CD4-positive, alpha-beta T cell treated with Interferon gamma for 1 hour (primary cell): Measurements from ENCODE around the gene ZNF839.
"Not testable (repeated sequence)": the region's sequence is repeated elsewhere in the genome, so short reads cannot be mapped to it uniquely, and the experiment has no call there.

ENCODE experiments used
- DNase-seq: peaks from one replicate; pipeline ENCODE4 v3.0.0-alpha.2; 2020

ZNF839 gene

DNA sequence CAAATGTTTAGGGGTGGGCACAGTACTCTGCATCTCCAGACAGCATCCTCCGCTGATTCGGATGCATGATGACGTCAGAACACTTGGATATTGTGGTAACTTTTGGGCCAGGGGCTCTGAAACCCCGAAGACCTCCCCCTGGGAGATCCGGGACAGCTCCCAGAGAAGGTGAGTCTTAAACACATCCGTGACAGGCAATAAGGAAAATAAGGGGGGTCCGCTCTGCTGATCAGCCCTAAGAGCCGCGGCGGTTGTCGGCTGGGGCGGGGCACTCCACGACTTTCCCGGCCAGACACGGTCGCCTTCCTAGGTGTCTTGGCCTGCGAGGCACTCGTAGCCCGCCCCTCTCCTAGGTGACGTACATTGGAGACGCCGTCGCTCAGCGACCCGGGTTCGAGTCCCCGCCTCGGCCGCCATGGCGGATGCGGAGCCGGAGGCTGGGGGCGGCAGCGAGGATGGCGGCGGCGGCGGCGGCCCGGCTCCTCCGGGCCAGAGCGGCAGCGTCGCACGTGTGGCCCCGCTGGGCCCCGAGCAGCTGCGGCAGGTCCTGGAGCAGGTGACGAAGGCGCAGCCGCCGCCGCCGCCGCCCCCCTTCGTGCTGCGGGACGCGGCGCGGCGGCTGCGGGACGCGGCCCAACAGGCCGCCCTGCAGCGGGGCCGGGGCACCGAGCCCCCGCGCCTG, at the start of gene ZNF839:
Gene ZNF839, plus strand, starts transcription at position 396 of the 682 bp plus-strand sequence. Its CDS starts 20 bp downstream, at position 416.
- DNase-seq: peak; percentile 92

DNA sequence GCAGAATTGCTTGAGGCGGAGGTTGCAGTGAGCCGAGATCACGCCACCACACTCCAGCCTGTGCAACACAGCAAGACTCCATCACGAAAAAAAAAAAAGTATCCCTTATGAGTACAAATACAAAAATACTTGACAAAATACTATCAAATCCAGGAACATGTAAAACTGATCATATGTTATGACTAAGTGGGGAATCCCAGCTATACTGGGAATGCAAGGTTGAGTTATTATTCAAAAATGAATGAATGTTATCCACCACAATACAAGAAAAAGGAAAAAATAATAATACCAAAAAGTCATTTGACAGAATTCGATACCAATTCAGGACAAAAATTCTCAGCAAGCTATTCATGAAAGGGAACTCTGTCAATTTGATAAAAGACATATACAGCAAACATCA, 47.2 kb upstream of the ZNF839 start:
- no peak for DNase-seq

DNA sequence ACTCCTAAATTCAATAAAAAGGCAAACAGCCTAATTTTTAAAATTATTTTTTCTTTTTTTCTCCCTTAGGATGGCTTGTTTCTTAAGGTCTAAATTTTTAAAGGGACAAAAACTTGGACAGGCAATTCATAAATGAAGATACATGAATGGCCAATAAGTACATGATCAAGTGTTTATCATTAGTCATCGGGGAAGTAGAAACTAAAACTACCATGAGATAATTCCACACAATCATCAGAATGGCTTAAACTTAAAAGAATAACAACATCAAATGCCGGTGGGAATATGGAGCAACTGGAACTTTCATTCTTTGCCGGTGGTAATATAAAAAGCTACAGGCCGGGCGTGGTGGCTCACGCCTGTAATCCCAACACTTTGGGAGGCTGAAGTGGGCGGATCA, 43.7 kb upstream of the ZNF839 start:
- DNase-seq: no peak

DNA sequence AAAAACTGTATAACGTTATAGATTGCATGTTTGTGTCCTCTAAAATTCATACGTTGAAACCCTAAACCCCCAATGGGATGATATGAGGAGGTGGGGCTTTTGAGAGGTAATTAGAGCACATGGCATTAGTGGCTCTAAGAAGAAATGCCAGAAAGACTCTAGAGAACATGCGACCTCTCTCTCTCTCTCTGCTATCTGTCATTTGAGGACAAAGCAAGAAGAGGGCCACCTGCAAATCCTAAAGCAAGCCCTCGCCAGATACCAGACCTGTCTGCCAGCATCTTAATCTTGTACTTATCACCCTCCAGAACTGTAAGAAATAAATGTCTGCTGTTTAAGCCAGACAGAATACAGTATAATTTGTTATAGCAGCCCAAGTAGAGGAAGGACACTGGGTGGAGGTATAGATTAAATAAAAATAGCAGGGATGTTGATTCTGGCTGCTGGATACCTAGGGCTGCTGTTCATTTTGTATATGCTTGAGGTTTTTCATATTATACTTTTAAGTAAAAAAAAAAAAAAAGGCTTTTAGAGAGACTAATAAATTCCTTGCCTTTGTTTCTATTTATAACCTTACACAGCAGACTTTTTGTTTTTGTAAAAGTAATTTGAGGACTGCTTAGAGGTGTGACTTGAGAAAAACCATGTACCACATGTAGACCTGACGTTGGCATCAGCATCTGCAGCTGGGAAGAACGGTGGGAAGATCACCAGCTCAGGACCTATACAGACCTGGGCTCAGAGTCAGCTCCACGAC, 41.5 kb upstream of the ZNF839 start:
- DNase-seq: no peak

GRCh38 chr14:102278631-102278935, 41.0 kb upstream of the ZNF839 start:
- DNase-seq: no peak

GRCh38 chr14:102279282-102279681, 40.3 kb upstream of the ZNF839 start:
- no peak for DNase-seq

DNA sequence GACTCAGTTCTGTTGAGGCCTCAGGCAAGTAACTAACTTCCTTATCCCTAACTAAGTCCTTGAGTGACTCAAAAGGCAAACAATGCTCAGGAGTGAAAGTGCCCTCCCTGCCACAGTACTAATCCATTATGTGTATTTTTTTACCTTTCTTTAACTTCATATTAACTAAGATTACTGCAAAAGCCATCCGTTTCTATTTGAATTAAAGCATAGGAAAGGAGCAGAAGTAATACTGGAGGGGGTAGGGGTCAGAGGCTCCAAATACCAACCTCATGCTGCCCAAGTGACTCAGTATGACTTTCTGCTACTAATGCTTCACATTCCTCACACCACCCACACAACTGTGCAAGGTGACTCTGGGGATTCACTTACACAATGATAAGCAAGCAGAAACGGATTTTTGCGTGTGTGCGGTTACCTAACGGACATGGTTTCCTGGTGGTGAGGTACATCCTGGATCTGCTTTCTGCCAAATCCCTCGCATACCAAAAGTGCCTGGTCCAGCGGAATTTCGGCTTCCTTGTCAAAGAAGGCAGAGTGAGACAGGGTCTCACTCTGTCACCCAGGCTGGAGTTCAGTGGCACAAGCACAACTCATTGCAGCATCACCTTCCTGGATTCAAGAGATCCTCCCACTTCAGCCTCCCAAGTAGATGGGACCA, 39.7 kb upstream of the ZNF839 start:
- DNase-seq: no peak

- no peak for DNase-seq
Measured at GRCh38 chr14:102280376-102280962, 39.1 kb upstream of the ZNF839 start.

- no peak for DNase-seq
Measured at GRCh38 chr14:102282751-102283465, 36.6 kb upstream of the ZNF839 start.

GRCh38 chr14:102283631-102284129, 35.9 kb upstream of the ZNF839 start:
- no peak for DNase-seq

- no peak for DNase-seq
Measured at GRCh38 chr14:102285106-102285505, 34.4 kb upstream of the ZNF839 start.

GRCh38 chr14:102288139-102288538, 31.4 kb upstream of the ZNF839 start:
- DNase-seq: no peak

DNA sequence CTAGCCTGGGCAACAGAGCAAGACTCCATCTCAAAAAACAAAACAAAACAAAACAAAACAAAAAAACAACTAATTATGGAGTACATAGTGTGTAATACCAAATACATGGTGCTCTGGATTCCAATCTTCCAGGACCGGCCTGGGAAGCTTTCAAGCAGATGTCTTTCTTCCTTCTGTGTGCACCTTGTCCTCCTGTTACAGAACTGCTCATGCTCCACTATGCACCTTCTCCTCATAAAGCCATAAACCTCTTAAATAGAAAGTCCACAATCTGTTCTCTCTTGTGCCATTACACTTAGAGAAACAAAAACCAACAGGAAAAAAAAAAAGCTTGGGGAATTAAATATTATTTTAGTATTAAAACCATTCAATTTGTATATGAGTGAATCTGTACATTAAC, 27.1 kb upstream of the ZNF839 start:
- no peak for DNase-seq

DNA sequence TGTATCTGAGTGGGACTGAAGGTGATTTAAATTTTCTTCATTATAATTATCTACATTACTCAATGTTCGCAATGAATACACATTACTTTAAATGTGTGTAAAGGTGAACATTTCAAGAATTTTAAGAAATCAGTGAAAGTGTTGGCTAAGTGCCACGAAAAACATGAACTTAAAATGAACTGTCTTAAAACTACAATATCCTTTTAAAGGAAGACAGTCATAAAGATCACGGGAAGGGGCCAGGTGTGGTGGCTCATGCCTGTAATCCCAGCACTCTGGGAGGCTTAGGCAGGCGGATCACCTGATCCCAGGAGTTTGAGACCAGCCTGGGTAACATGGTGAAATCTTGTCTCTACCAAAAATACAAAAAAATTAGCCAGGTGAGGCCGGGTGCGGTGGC, 25.8 kb upstream of the ZNF839 start:
- no peak for DNase-seq

DNA sequence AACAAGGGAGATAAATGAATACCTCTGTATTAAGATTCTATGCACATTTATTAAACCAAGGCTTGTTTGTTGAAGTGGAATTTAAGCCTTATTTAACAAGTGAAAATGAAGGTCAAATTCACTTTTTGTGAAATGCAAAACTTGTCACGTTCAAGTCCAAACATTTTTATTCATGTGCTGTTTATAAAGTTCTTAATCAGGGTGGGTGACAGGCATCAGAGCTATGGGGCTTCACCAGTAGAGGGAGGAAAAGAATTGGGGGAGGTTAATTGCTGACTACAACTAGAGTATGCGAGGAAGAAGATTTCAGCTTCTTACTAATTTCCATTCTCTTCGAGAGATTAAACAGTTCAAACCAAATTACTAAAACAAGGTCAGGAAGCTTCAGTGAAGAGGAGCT, 24.3 kb upstream of the ZNF839 start:
- no peak for DNase-seq

DNA sequence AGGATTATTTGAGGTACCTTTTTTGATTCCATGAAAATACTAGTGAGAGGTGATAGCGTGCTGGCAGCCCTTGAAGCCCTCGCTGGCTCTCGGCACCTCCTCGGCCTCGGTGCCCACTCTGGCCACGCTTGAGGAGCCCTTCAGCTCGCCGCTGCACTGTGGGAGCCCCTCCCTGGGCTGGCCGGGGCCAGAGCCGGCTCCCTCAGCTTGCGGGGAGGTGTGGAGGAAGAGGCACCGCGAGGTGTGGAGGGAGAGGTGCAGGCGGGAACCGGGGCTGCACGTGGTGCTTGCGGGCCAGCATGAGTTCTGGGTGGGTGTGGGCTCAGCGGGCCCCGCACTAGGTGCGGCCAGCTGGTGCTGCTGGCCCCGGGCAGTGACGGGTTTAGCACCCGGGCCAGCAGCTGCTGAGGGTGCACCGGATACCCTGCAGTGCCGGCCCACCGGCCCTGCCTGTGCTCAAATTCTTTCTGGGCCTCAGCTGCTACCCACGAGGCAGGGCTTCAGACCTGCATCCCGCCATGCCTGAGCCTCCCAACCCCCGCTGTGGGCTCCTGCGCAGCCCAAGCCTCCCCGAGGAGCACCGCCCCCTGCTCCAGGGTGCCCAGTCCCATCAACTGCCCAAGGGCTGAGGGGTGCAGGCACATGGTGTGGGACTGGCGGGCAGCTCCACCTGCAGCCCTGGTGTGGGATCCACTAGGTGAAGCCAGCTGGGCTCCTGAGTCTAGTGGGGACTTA, 21.9 kb upstream of the ZNF839 start:
- no peak for DNase-seq

- DNase-seq: not testable (repeated sequence)
Measured at GRCh38 chr14:102298303-102299070, 21.1 kb upstream of the ZNF839 start.

GRCh38 chr14:102303664-102304063, 15.9 kb upstream of the ZNF839 start:
- DNase-seq: no peak

GRCh38 chr14:102304611-102305506, 14.7 kb upstream of the ZNF839 start, which contains the start of gene MOK:
MOK (minus strand) TSS chr14:102305164; CDS start chr14:102304968, 196 bp downstream.
- peak; percentile 98 for DNase-seq
